Liver (tissue), 9 donors: Measurements from ENCODE around the gene CLASRP. TPM values are rescaled to one million over a fixed set of nuclear protein-coding genes. Genes with fewer than 3 reads are reported as not detected.

ENCODE experiments used
- DNase-seq: peaks from one replicate; pipeline ENCODE4 v3.0.0-alpha.2; 2017; ENCODE audit warnings: low spot score
- H3K27ac ChIP-seq, 2 donors: one replicate each; pipeline ENCODE4 v1.7.0; 2013; ENCODE audit warnings: inconsistent platforms in 2 of 2, low read length in 2 of 2, control low read depth in 1 of 2, low read depth in 1 of 2, mild to moderate bottlenecking in 1 of 2
- H3K27me3 ChIP-seq, 4 donors: one replicate each; pipeline versions ENCODE4 v1.6.1 to v1.7.0; 2013; ENCODE audit warnings: low read length in 3 of 4, inconsistent platforms in 1 of 4, mild to moderate bottlenecking in 1 of 4, moderate library complexity in 1 of 4; ENCODE audit not compliant: control insufficient read depth in 4 of 4, insufficient read depth in 4 of 4
- H3K36me3 ChIP-seq, 4 donors: one replicate each; pipeline versions ENCODE4 v1.6.1 to v1.7.0; 2013; ENCODE audit warnings: low read length in 3 of 4, mild to moderate bottlenecking in 3 of 4, low read depth in 1 of 4, moderate library complexity in 1 of 4; ENCODE audit not compliant: control insufficient read depth in 4 of 4, insufficient read depth in 3 of 4
- H3K4me1 ChIP-seq, 4 donors: one replicate each; pipeline versions ENCODE4 v1.6.1 to v1.7.0; 2013; ENCODE audit warnings: low read length in 3 of 4, mild to moderate bottlenecking in 3 of 4, moderate library complexity in 1 of 4; ENCODE audit not compliant: control insufficient read depth in 4 of 4, insufficient read depth in 4 of 4
- H3K4me3 ChIP-seq, 3 donors: one replicate each; pipeline versions ENCODE4 v1.6.1 to v1.7.0; 2013; ENCODE audit warnings: low read length in 3 of 3, control low read depth in 1 of 3, low read depth in 1 of 3, mild to moderate bottlenecking in 1 of 3
- H3K9ac ChIP-seq, 2 donors: one replicate each; pipeline ENCODE4 v1.7.0; 2013; ENCODE audit warnings: low read length in 2 of 2, mild to moderate bottlenecking in 2 of 2, moderate library complexity in 2 of 2, control low read depth in 1 of 2, low read depth in 1 of 2
- H3K9me3 ChIP-seq, 4 donors: one replicate each; pipeline versions ENCODE4 v1.6.1 to v1.7.0; 2013; ENCODE audit warnings: low read length in 3 of 4; ENCODE audit not compliant: control insufficient read depth in 4 of 4
- ATF3 ChIP-seq: IDR thresholded peaks from 2 replicates; pipeline ENCODE4 v1.6.1; 2016; ENCODE audit warnings: antibody characterized with exemption
- EGR1 ChIP-seq, 2 donors: IDR thresholded peaks; 2 replicates each; pipeline ENCODE4 v1.6.1; 2016 to 2018; ENCODE audit warnings: antibody characterized with exemption in 2 of 2, low read depth in 2 of 2
- FOXA1 ChIP-seq: IDR thresholded peaks from 2 replicates; pipeline ENCODE4 v1.6.1; 2016; ENCODE audit warnings: antibody characterized with exemption
- FOXA2 ChIP-seq: IDR thresholded peaks from 2 replicates; pipeline ENCODE4 v1.6.1; 2016; ENCODE audit warnings: antibody characterized with exemption
- GABPA ChIP-seq, 2 donors: IDR thresholded peaks in 1 of 2; conservative IDR thresholded peaks in 1 of 2; 2 replicates each; pipeline ENCODE4 v1.6.1; 2016; ENCODE audit warnings: antibody characterized with exemption in 2 of 2, mild to moderate bottlenecking in 1 of 2, moderate library complexity in 1 of 2
- HNF4A ChIP-seq, 2 donors: conservative IDR thresholded peaks; 2 replicates each; pipeline ENCODE4 v1.6.1; 2016; ENCODE audit warnings: antibody characterized with exemption in 2 of 2, mild to moderate bottlenecking in 2 of 2
- HNF4G ChIP-seq: IDR thresholded peaks from 2 replicates; pipeline ENCODE4 v1.6.1; 2016; ENCODE audit warnings: antibody characterized with exemption
- JUND ChIP-seq, 2 donors: IDR thresholded peaks; 2 replicates each; pipeline ENCODE4 v1.6.1; 2016; ENCODE audit warnings: antibody characterized with exemption in 2 of 2
- MAX ChIP-seq: IDR thresholded peaks from 2 replicates; pipeline ENCODE4 v1.6.1; 2016; ENCODE audit warnings: antibody characterized with exemption
- NR2F2 ChIP-seq: IDR thresholded peaks from 2 replicates; pipeline ENCODE4 v1.6.1; 2016; ENCODE audit warnings: antibody characterized with exemption
- RAD21 ChIP-seq, 2 donors: IDR thresholded peaks; 2 replicates each; pipeline ENCODE4 v1.6.1; 2016; ENCODE audit warnings: antibody characterized with exemption in 2 of 2, mild to moderate bottlenecking in 2 of 2
- RXRA ChIP-seq, 2 donors: IDR thresholded peaks; 2 replicates each; pipeline ENCODE4 v1.6.1; 2017 to 2018; ENCODE audit warnings: antibody characterized with exemption in 2 of 2, mild to moderate bottlenecking in 1 of 2
- SP1 ChIP-seq: IDR thresholded peaks from 2 replicates; pipeline ENCODE4 v1.6.1; 2018; ENCODE audit warnings: antibody characterized with exemption, mild to moderate bottlenecking
- TAF1 ChIP-seq: conservative IDR thresholded peaks from 2 replicates; pipeline ENCODE4 v1.6.1; 2016; ENCODE audit warnings: antibody characterized with exemption, mild to moderate bottlenecking
- YY1 ChIP-seq: IDR thresholded peaks from 2 replicates; pipeline ENCODE4 v1.6.1; 2016; ENCODE audit warnings: antibody characterized with exemption, mild to moderate bottlenecking
- ZBTB33 ChIP-seq: IDR thresholded peaks from 2 replicates; pipeline ENCODE4 v1.6.1; 2016; ENCODE audit warnings: antibody characterized with exemption
- WGBS: extraction: QIAGEN DNeasy Blood & Tissue Kit; methylation state at CpG from one replicate; pipeline ENCODE4 v1.1.7; 2013; 5-methylcytosine and 5-hydroxymethylcytosine counted together
- polyA plus RNA-seq, 2 donors: library from polyadenylated mRNA; stranded (reverse) in 1 of 2; unstranded in 1 of 2; fragments of 200-250 nt in 1 of 2; fragments of >200 nt in 1 of 2; fragmentation: Nextera tagmentation in 1 of 2; extraction: Ambion mirVana in 1 of 2; gene quantifications; one replicate each; pipeline versions ENCODE4 v1.2.1 to v1.2.3, GENCODE V29; 2013 to 2015
- total RNA-seq, 2 donors: library from RNA; depleted of rRNA; stranded (reverse); fragments of >200 nt; gene quantifications; one replicate each; pipeline ENCODE4 v1.2.3, GENCODE V29; 2014
- TF ChIP-seq, protein P1 (sequence below): IDR thresholded peaks from 2 replicates; pipeline ENCODE4 v1.6.1; 2016; ENCODE audit warnings: antibody characterized with exemption, mild to moderate bottlenecking
- donor health status: healthy.
- donor health status: healthy.
- donor health status: healthy.
- donor health status: healthy.
- donor health status: healthy.

The CLASRP gene
- total and polyA plus RNA-seq, 4 donors: 9.0 to 44.3 (median 12.8) TPM

DNA sequence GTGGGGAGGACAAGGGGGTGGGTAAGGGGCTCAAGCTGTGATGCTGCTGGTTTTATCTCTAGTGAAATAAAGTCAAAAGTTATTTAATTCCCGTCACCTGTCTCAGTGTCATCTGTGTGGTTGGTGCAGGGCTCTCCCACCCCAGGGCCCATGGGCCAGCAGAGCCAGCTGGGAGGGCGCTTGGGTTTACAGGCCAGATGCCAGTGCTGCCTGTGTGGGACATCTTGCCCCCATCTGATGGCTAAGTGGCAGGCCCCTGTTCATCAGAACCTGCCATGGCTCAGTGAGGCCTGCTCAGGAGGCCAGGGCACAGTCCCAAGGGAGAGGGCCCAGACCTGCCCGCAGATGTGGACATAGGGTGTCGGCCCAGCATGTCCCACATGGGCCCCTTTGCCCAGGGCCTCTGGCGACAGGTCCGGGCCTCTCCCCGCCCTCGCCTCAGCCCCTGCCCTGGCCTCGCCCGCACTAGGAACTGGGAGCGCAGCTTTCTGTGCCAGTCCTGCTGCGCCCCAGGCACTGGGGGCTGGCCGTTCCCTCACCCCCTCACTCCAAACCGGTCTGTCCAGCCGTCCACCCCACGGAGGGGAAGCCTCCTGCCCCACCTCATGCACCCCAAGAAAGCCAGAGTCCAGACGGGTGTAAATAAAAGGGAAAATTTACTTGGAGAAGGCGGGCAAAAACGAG, 32.2 kb downstream of the CLASRP start:
- Histone ChIP-seq H3K27me3 (no peaks in the 10 kb centered on the region), H3K9ac (no peak overlapping the region), H3K4me3 (no peak overlapping the region), H3K4me1 (peaks cover 0 to 6% (median under 1%) of the 10 kb centered on the region in 4 donors), H3K36me3 (peaks cover 22 to 37% (median 30%) of the 10 kb centered on the region in 4 donors), H3K27ac (no peak overlapping the region), H3K9me3 (no peaks in the 10 kb centered on the region)
- 93% methylated on average over 19 of the region's 19 CpGs for WGBS
- no peak for DNase-seq
- TF ChIP-seq FOXA2: no peak

DNA sequence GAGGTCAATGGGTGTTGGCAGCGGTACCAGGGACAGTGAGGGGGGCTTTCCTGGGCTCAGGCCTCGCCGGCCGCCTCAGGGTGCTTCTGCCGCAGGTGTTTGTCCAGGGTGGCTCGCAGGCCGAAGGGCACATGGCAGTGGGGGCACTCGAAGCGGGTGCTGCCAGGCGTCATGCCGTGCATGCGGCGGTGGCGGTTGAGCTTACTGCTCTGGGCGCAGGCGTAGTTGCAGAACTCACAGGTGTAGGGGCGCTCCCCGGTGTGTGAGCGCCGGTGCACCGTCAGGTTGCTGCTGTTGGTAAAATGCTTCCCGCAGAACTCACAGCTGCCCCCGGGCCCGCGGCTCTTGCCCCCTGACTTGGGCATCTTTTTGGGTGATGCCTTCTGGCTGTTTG, 32.7 kb downstream of the CLASRP start:
- Histone ChIP-seq H3K27ac (no peak overlapping the region), H3K9ac (no peak overlapping the region), H3K36me3 (peaks cover 22 to 36% (median 29%) of the 10 kb centered on the region in 4 donors), H3K4me1 (peaks cover 0 to 10% (median 2%) of the 10 kb centered on the region in 4 donors), H3K9me3 (no peaks in the 10 kb centered on the region), H3K27me3 (no peaks in the 10 kb centered on the region), H3K4me3 (no peak overlapping the region)
- TF ChIP-seq TAF1: no peak
- no peak for TF ChIP-seq SP1
- TF ChIP-seq EGR1 (IDR thresholded peaks at IDR 0.05; ENCODE audit: low read depth in 2 of 2): no peak
- TF ChIP-seq, protein P1, sequence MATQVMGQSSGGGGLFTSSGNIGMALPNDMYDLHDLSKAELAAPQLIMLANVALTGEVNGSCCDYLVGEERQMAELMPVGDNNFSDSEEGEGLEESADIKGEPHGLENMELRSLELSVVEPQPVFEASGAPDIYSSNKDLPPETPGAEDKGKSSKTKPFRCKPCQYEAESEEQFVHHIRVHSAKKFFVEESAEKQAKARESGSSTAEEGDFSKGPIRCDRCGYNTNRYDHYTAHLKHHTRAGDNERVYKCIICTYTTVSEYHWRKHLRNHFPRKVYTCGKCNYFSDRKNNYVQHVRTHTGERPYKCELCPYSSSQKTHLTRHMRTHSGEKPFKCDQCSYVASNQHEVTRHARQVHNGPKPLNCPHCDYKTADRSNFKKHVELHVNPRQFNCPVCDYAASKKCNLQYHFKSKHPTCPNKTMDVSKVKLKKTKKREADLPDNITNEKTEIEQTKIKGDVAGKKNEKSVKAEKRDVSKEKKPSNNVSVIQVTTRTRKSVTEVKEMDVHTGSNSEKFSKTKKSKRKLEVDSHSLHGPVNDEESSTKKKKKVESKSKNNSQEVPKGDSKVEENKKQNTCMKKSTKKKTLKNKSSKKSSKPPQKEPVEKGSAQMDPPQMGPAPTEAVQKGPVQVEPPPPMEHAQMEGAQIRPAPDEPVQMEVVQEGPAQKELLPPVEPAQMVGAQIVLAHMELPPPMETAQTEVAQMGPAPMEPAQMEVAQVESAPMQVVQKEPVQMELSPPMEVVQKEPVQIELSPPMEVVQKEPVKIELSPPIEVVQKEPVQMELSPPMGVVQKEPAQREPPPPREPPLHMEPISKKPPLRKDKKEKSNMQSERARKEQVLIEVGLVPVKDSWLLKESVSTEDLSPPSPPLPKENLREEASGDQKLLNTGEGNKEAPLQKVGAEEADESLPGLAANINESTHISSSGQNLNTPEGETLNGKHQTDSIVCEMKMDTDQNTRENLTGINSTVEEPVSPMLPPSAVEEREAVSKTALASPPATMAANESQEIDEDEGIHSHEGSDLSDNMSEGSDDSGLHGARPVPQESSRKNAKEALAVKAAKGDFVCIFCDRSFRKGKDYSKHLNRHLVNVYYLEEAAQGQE: no peak
- no peak for TF ChIP-seq FOXA2
- no peak for DNase-seq
- 96% methylated on average over 25 of the region's 25 CpGs for WGBS

GRCh38 chr19:45071969-45072790, 33.3 kb downstream of the CLASRP start:
- Histone ChIP-seq H3K36me3 (peaks cover 19 to 30% (median 25%) of the 10 kb centered on the region in 4 donors), H3K4me3 (no peak overlapping the region), H3K9ac (no peak overlapping the region), H3K27me3 (no peaks in the 10 kb centered on the region), H3K27ac (no peak overlapping the region), H3K9me3 (no peaks in the 10 kb centered on the region), H3K4me1 (peaks cover 0 to 15% (median 5%) of the 10 kb centered on the region in 4 donors)
- TF ChIP-seq RAD21 (IDR thresholded peaks at IDR 0.05) (no peak), FOXA1 (no peak), FOXA2 (no peak), RXRA (IDR thresholded peaks at IDR 0.05) (no peak), MAX (no peak), HNF4G (no peak), YY1 (no peak), GABPA (IDR thresholded peaks at IDR 0.05 in 1 of 2, conservative IDR thresholded peaks at IDR 0.05 in 1 of 2) (no peak), HNF4A (conservative IDR thresholded peaks at IDR 0.05) (no peak), SP1 (no peak), ZBTB33 (no peak), ATF3 (no peak), JUND (IDR thresholded peaks at IDR 0.05) (no peak), NR2F2 (no peak)
- TF ChIP-seq, protein P1: no peak
- DNase-seq: no peak
- 91% methylated on average over 34 of the region's 34 CpGs for WGBS
